Measurements from ENCODE around the gene CDKN1C.
A peak's percentile ranks its signal among the peaks of the same experiment; 100 is the strongest.
"Not testable (repeated sequence)": the region's sequence is repeated elsewhere in the genome, so short reads cannot be mapped to it uniquely, and the experiment has no call there.

CDKN1C gene

GRCh38 chr11:2911785-2912391 is 26.3 kb upstream of the CDKN1C start:
- no peak for DNase-seq (ENCODE audit: low spot score)
- no peak for TF ChIP-seq CTCF (IDR thresholded peaks at IDR 0.05; ENCODE audit: extremely low read depth, missing control alignments)

GRCh38 chr11:2911088-2911784 is 25.7 kb upstream of the CDKN1C start:
- peak; percentile 41 for DNase-seq (ENCODE audit: low spot score)
- TF ChIP-seq CTCF (IDR thresholded peaks at IDR 0.05; ENCODE audit: extremely low read depth, missing control alignments), result no peak

GRCh38 chr11:2910401-2910955 is 24.9 kb upstream of the CDKN1C start:
- peak; percentile 45 for DNase-seq (ENCODE audit: low spot score)
- TF ChIP-seq CTCF (IDR thresholded peaks at IDR 0.05; ENCODE audit: extremely low read depth, missing control alignments), result no peak

- DNase-seq (ENCODE audit: low spot score), result no peak
- no peak for TF ChIP-seq CTCF (IDR thresholded peaks at IDR 0.05; ENCODE audit: extremely low read depth, missing control alignments)
Measured at GRCh38 chr11:2909133-2909902, 23.7 kb upstream of the CDKN1C start.

- no peak for DNase-seq (ENCODE audit: low spot score)
- TF ChIP-seq CTCF (IDR thresholded peaks at IDR 0.05; ENCODE audit: extremely low read depth, missing control alignments), result no peak
Measured at GRCh38 chr11:2908130-2908529, 22.6 kb upstream of the CDKN1C start.

- not testable (repeated sequence) for DNase-seq (ENCODE audit: low spot score)
Measured at GRCh38 chr11:2905299-2905698, 19.7 kb upstream of the CDKN1C start.

- no peak for TF ChIP-seq CTCF (IDR thresholded peaks at IDR 0.05; ENCODE audit: extremely low read depth, missing control alignments)
- no peak for DNase-seq (ENCODE audit: low spot score)
Measured at GRCh38 chr11:2904153-2905052, 18.8 kb upstream of the CDKN1C start.
